GM18868 (cell line): ENCODE data around the gene VGLL2.
A peak's percentile ranks its signal among the peaks of the same experiment; 100 is the strongest.

ENCODE experiments used
- ATAC-seq: cut with Tn5 transposase; IDR thresholded peaks from one replicate; pipeline ENCODE4 v1.9.1; 2021; ENCODE audit warnings: mild to moderate bottlenecking, moderate library complexity; ENCODE audit not compliant: unreplicated experiment

Gene VGLL2

GRCh38 chr6:117309611-117310010 is 44.3 kb downstream of the VGLL2 start:
- ATAC-seq: no peak

- ATAC-seq: no peak
These were observed 46.0 kb downstream of the VGLL2 start for GRCh38 chr6:117311310-117311709.

GRCh38 chr6:117311726-117312125 is 46.4 kb downstream of the VGLL2 start:
- ATAC-seq: no peak

GRCh38 chr6:117317261-117317660 is 51.9 kb downstream of the VGLL2 start:
- peak; percentile 56 for ATAC-seq
